Neural progenitor cell (in vitro differentiated cells): Measurements from ENCODE around the gene JAZF1.

Source experiments
- CTCF ChIP-seq: fragments of 200-600 bp; sonication (generic); IDR thresholded peaks from 2 replicates; pipeline ENCODE4 v1.5.1; 2017; ENCODE audit warnings: antibody characterized with exemption, mild to moderate bottlenecking
- EZH2 ChIP-seq: fragments of 200-600 bp; sonication (generic); IDR thresholded peaks from 2 replicates; pipeline ENCODE4 v1.6.1; 2017; ENCODE audit warnings: antibody characterized with exemption, mild to moderate bottlenecking, moderate library complexity
- EZH2phosphoT487 ChIP-seq: fragments of 200-600 bp; sonication (generic); IDR thresholded peaks from 2 replicates; pipeline ENCODE4 v1.6.1; 2017; ENCODE audit warnings: antibody characterized with exemption

GRCh38 chr7:27897001-27897400, 283.6 kb downstream of the JAZF1 start:
- no peak for TF ChIP-seq EZH2phosphoT487
- TF ChIP-seq CTCF, result no peak
- TF ChIP-seq EZH2, result no peak
